ENCODE results near the gene KIF14. TPM values are rescaled to one million over a fixed set of nuclear protein-coding genes. Genes with fewer than 3 reads are reported as not detected.

The KIF14 gene
- polyA plus RNA-seq, 3 donors, result 0.03 to 0.18 (median 0.05) TPM

DNA sequence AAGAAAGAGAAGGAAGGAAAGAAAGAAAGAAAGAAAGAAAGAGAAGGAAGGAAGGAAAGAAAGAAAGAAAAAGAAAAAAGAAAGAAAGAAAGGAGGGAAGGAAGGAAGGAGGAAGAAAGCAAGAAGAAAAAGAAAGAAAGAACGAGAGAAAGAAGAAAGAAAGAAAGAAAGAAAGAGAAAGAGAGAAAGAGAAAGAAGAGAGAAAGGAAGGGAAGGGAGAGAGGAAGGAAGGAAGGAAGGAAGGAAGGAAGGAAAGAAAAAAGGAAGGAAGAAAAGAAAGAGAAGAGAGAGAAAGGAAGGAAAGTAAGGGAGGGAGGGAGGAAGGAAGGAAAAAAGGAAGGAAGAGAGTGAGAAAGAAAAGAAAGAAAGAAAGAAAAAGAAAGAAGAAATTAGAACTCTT lies 115.3 kb downstream of the KIF14 start:
- Mint-ChIP-seq H3K27ac (no peak overlapping the region), H3K36me3 (no peaks in the 10 kb centered on the region), H3K4me3 (no peak overlapping the region), H3K9me3 (peaks cover 0 to 1% (median 0%) of the 10 kb centered on the region in 7 donors), H3K4me1 (peaks cover 9% of the 10 kb centered on the region), H3K27me3 (ENCODE audit: low read depth in 3 of 3) (peaks cover 2 to 4% (median 2%) of the 10 kb centered on the region in 3 donors)
- no peaks in the 10 kb centered on the region for H3K4me1 ChIP-seq (ENCODE audit: control insufficient read depth in 1 of 2, insufficient read depth in 2 of 2, low read length in 2 of 2)
- H3K79me2 ChIP-seq (ENCODE audit: insufficient read depth, low read length), result no peaks in the 10 kb centered on the region
- TF ChIP-seq, protein P1, sequence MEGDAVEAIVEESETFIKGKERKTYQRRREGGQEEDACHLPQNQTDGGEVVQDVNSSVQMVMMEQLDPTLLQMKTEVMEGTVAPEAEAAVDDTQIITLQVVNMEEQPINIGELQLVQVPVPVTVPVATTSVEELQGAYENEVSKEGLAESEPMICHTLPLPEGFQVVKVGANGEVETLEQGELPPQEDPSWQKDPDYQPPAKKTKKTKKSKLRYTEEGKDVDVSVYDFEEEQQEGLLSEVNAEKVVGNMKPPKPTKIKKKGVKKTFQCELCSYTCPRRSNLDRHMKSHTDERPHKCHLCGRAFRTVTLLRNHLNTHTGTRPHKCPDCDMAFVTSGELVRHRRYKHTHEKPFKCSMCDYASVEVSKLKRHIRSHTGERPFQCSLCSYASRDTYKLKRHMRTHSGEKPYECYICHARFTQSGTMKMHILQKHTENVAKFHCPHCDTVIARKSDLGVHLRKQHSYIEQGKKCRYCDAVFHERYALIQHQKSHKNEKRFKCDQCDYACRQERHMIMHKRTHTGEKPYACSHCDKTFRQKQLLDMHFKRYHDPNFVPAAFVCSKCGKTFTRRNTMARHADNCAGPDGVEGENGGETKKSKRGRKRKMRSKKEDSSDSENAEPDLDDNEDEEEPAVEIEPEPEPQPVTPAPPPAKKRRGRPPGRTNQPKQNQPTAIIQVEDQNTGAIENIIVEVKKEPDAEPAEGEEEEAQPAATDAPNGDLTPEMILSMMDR (IDR thresholded peaks at IDR 0.05), result no peak
- H3K36me3 ChIP-seq (replicated peaks in 1 of 2; ENCODE audit: control insufficient read depth in 1 of 2, insufficient read depth in 2 of 2, low read length in 2 of 2), result no peaks in the 10 kb centered on the region
- no peaks in the 10 kb centered on the region for H3K9me3 ChIP-seq (replicated peaks in 1 of 2; ENCODE audit: control insufficient read depth in 1 of 2, insufficient read depth in 1 of 2, low read length in 2 of 2)
- no peak for DNase-seq
- no peak overlapping the region for H3K4me3 ChIP-seq (replicated peaks in 1 of 3; ENCODE audit: low read depth in 2 of 3, low read length in 3 of 3)
- intact Hi-C loops (cut with micrococcal nuclease), result no loop called here
- no peaks in the 10 kb centered on the region for H4K20me1 ChIP-seq (ENCODE audit: insufficient read depth, low read length)
- no peak overlapping the region for H2AFZ ChIP-seq (ENCODE audit: insufficient read depth, low read depth, low read length, poor library complexity, severe bottlenecking)
- WGBS (ENCODE audit: insufficient coverage), result 94% methylated on average over 1 of the region's 1 CpG
- H3K9ac ChIP-seq (ENCODE audit: insufficient read depth, low read length, poor library complexity, severe bottlenecking), result no peak overlapping the region
- H3K27me3 ChIP-seq (ENCODE audit: control insufficient read depth in 2 of 2, insufficient read depth in 2 of 2, low read length in 2 of 2), result no peaks in the 10 kb centered on the region
- no peak overlapping the region for H3K4me2 ChIP-seq (replicated peaks; ENCODE audit: extremely low read depth, low read length, poor library complexity, severe bottlenecking)
- no peak overlapping the region for H3K27ac ChIP-seq (ENCODE audit: low read depth in 1 of 2, low read length in 2 of 2)

Other genes with a start within 250 kb of the KIF14 start
- gene ZNF281, start 210.7 kb downstream of the KIF14 start, polyA plus RNA-seq, result 10 to 100 TPM; 10.5 to 30.6 (median 26.6) TPM
- gene DDX59, start 49.2 kb upstream of the KIF14 start, polyA plus RNA-seq, result 10 to 100 TPM; 14.3 to 18.6 (median 14.9) TPM
- 1 to 10 TPM in 1 of 3 donors, under 1 TPM in 2; 0.89 to 1.3 (median 0.90) TPM for gene CAMSAP2, start 118.1 kb upstream of the KIF14 start, polyA plus RNA-seq

All from CD14-positive monocyte (primary cell).